HG03280 (cell line): ENCODE data around the gene ZNF609.

Source experiments
- ATAC-seq: cut with Tn5 transposase; IDR thresholded peaks from one replicate; pipeline ENCODE4 v1.9.1; 2021; ENCODE audit warnings: mild to moderate bottlenecking, moderate library complexity; ENCODE audit not compliant: unreplicated experiment

Gene ZNF609

GRCh38 chr15:64532521-64533315, 72.3 kb downstream of the ZNF609 start:
- no peak for ATAC-seq

- ATAC-seq = no peak
Measured at GRCh38 chr15:64535460-64536243, 75.3 kb downstream of the ZNF609 start.

GRCh38 chr15:64536244-64536836, 76.0 kb downstream of the ZNF609 start:
- no peak for ATAC-seq

- no peak for ATAC-seq
Measured at GRCh38 chr15:64542091-64542490, 81.7 kb downstream of the ZNF609 start.

GRCh38 chr15:64544450-64544849, 84.1 kb downstream of the ZNF609 start:
- ATAC-seq = no peak

- ATAC-seq = no peak
Measured at GRCh38 chr15:64547275-64547674, 86.9 kb downstream of the ZNF609 start.

- ATAC-seq = no peak
Measured at GRCh38 chr15:64548235-64548634, 87.9 kb downstream of the ZNF609 start.

GRCh38 chr15:64549860-64550259, 89.5 kb downstream of the ZNF609 start:
- no peak for ATAC-seq

- ATAC-seq = no peak
Measured at GRCh38 chr15:64552281-64552948, 92.0 kb downstream of the ZNF609 start.

- no peak for ATAC-seq
Measured at GRCh38 chr15:64558460-64559179, 98.2 kb downstream of the ZNF609 start.

- ATAC-seq = no peak
Measured at GRCh38 chr15:64559243-64559642, 98.9 kb downstream of the ZNF609 start.

- ATAC-seq = no peak
Measured at GRCh38 chr15:64560501-64560900, 100.1 kb downstream of the ZNF609 start.

- ATAC-seq = no peak
Measured at GRCh38 chr15:64560998-64561397, 100.6 kb downstream of the ZNF609 start.

- no peak for ATAC-seq
Measured at GRCh38 chr15:64562003-64562640, 101.7 kb downstream of the ZNF609 start.

- no peak for ATAC-seq
Measured at GRCh38 chr15:64566102-64566501, 105.7 kb downstream of the ZNF609 start.

- ATAC-seq = no peak
Measured at GRCh38 chr15:64566629-64567427, 106.5 kb downstream of the ZNF609 start.

GRCh38 chr15:64568765-64569164, 108.4 kb downstream of the ZNF609 start:
- no peak for ATAC-seq

GRCh38 chr15:64571857-64572291, 111.5 kb downstream of the ZNF609 start:
- ATAC-seq = no peak

GRCh38 chr15:64572856-64573255, 112.5 kb downstream of the ZNF609 start:
- no peak for ATAC-seq
